ENCODE measurements around the gene ZNF771. TPM values are rescaled to one million over a fixed set of nuclear protein-coding genes. Genes with fewer than 3 reads are reported as not detected.

ZNF771 gene
- total and polyA plus RNA-seq, 9 of the 15 experiments (the other 6 are each of a cell fraction or from before 2014, with no cell fraction given): 1.5 to 12.6 (median 4.4) TPM

- TF ChIP-seq NCOA4 (IDR thresholded peaks at IDR 0.05; ENCODE audit: partially characterized antibody) (no peak), VEZF1 (CRISPR knock-in tag; IDR thresholded peaks at IDR 0.05) (peak; percentile 65), ZNF395 (CRISPR knock-in tag; IDR thresholded peaks at IDR 0.05) (0 out of 2 replicates have a peak, but pooled peaks have one; percentile 0), FOSL1 (tag; conservative IDR thresholded peaks at IDR 0.05) (0 out of 2 replicates have a peak, but pooled peaks have one; percentile 0), ZNF740 (CRISPR knock-in tag; IDR thresholded peaks at IDR 0.05) (peak; percentile 76; the same call in 1 of the 2 replicates), ZNF740 (tag; IDR thresholded peaks at IDR 0.05) (peak in 1 of 2 experiments; percentile 84; a peak in 2 of 4 replicates), XRCC5 (IDR thresholded peaks at IDR 0.05; ENCODE audit: low read depth, low read length) (0 out of 2 replicates have a peak, but pooled peaks have one; percentile 1), NBN (IDR thresholded peaks at IDR 0.05; ENCODE audit: low read depth) (no peak), GTF2A2 (tag; IDR thresholded peaks at IDR 0.05) (no peak), MECOM (CRISPR knock-in tag; IDR thresholded peaks at IDR 0.05) (no peak)
- no peaks in the 10 kb centered on the region for H3K9me1 ChIP-seq (ENCODE audit: control insufficient read depth, insufficient read depth, low read length)
- no peaks in the 10 kb centered on the region for H4K20me1 ChIP-seq (replicated peaks; ENCODE audit: control insufficient read depth, insufficient read depth, low read length)
- H2AFZ ChIP-seq (ENCODE audit: low read depth, low read length): peak overlapping the region; percentile 96
- in situ Hi-C loops (cut with MboI) (loop anchor here (10.0 kb wide), 1 partner anchor 213 kb away; the partner anchor contains the start of genes BOLA2B, SLX1A and SULT1A3), intact Hi-C loops (cut with micrococcal nuclease) (loop anchor here (5.0 kb wide), 2 partner anchors 36 to 51 kb away; partner anchors contain the start of genes CD2BP2, MYL11 and TBC1D10B)
- H3K27me3 ChIP-seq (ENCODE audit: control insufficient read depth in 2 of 2, insufficient read depth in 2 of 2, low read length in 2 of 2): no peaks in the 10 kb centered on the region
- POLR2A ChIA-PET: interaction anchor here (0.7 to 1.7 kb wide), 7 partner anchors 12 to 630 kb away, joined by 3 to 9 read pairs (median 3); partner anchors contain the start of genes CD2BP2 and DCTPP1
- peak overlapping the region; percentile 69 to 97; a peak in 3 of 4 replicates for H3K9ac ChIP-seq (ENCODE audit: insufficient read depth in 1 of 2, low read depth in 2 of 2, low read length in 2 of 2)
- H3K79me2 ChIP-seq (ENCODE audit: control insufficient read depth, insufficient read depth, low read length): peaks cover 29% of the 10 kb centered on the region; the same call in 2 of the 3 replicates
- peak overlapping the region; percentile 81 for H3K27ac ChIP-seq (ENCODE audit: extremely low read depth, low read depth, low read length)
- TSS peak; percentile 68 for BruUV-seq (replicated peaks)
- no peak for FAIRE-seq
- peak in 2 of 4 experiments; percentile 51 to 67 for DNase-seq (ENCODE audit: extremely low read depth in 1 of 4, low spot score in 3 of 4)
- peak; percentile 33 for ATAC-seq
- no peaks in the 10 kb centered on the region for H3K9me3 ChIP-seq (replicated peaks; ENCODE audit: control insufficient read depth, insufficient read depth, low read depth, low read length)
- peaks cover 34% of the 10 kb centered on the region; the same call in 2 of the 3 replicates for H3K36me3 ChIP-seq (ENCODE audit: control insufficient read depth, insufficient read depth, low read length)
- CTCF ChIA-PET (ENCODE audit: low intra/inter-chr PET ratio): no interaction called here
- H3K4me3 ChIP-seq: peak overlapping the region; percentile 80
- 6% methylated on average over 11 of the region's 19 CpGs for WGBS (ENCODE audit: insufficient coverage, low coverage, missing lambda C conversion rate)
- peak overlapping the region; percentile 97 for H3K4me2 ChIP-seq (ENCODE audit: insufficient read depth, low read length)
- H3K4me1 ChIP-seq (replicated peaks in 1 of 2; ENCODE audit: control insufficient read depth in 2 of 2, insufficient read depth in 2 of 2, low read length in 2 of 2): peaks cover 15 to 28% of the 10 kb centered on the region in 2 experiments; a peak in 4 of 5 replicates
Measured at GRCh38 chr16:30407804-30408534, 563 bp downstream of the ZNF771 start.

Measured in K562 (cell line).